ENCODE measurements around the gene GLB1L3.

Gene GLB1L3

DNA sequence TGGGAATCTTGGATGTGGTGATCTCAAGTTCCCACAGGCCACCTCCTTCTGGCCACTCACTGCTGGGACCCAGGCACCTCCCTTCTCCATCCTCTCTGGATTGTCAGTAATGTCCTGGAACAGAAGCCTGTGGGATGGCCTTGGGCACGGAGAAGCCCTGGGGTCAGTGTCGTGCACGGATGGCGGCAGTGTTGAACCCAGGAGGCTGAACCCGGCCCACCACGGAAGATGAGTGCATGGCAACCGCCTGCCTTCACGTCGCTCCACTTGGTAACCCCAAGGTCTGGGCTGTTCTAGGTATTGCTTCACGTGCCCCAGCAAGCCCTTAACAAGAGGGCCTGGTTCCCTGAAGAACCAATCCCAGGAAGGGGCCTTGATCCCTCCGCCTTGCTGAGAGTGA lies 30.1 kb upstream of the GLB1L3 start:
- TF ChIP-seq, protein P1, sequence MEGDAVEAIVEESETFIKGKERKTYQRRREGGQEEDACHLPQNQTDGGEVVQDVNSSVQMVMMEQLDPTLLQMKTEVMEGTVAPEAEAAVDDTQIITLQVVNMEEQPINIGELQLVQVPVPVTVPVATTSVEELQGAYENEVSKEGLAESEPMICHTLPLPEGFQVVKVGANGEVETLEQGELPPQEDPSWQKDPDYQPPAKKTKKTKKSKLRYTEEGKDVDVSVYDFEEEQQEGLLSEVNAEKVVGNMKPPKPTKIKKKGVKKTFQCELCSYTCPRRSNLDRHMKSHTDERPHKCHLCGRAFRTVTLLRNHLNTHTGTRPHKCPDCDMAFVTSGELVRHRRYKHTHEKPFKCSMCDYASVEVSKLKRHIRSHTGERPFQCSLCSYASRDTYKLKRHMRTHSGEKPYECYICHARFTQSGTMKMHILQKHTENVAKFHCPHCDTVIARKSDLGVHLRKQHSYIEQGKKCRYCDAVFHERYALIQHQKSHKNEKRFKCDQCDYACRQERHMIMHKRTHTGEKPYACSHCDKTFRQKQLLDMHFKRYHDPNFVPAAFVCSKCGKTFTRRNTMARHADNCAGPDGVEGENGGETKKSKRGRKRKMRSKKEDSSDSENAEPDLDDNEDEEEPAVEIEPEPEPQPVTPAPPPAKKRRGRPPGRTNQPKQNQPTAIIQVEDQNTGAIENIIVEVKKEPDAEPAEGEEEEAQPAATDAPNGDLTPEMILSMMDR (IDR thresholded peaks at IDR 0.05; ENCODE audit: insufficient read depth, low read length, poor library complexity, severe bottlenecking), result no peak
- no peak overlapping the region for H3K4me3 ChIP-seq (replicated peaks; ENCODE audit: low read depth, low read length)
- DNase-seq (ENCODE audit: extremely low read depth, insufficient read length), result no peak
- H3K36me3 ChIP-seq (ENCODE audit: control insufficient read depth, insufficient read depth, low read length), result peaks cover 22% of the 10 kb centered on the region
- H3K27me3 ChIP-seq (replicated peaks; ENCODE audit: control insufficient read depth, insufficient read depth, low read length), result no peaks in the 10 kb centered on the region

DNA sequence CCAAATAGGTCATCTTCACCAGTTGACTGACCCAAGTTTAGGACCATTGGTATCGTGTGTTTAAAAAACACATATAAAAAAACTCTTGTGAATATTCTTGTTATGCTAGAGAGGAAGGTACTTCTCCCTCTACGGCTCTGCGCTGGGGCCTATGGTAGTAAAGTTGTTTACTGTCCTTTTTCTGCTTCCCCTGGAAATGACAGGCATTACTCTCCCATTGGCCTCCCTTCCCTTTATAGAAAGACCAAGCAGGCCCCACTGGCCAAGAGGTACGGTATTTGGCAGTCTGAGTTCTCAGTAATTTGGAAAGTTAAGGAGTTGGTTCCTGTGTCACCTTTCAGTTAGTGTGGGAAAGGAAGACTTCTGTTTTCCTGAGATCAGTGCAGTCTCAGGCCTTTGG lies 29.5 kb upstream of the GLB1L3 start:
- TF ChIP-seq, protein P1 (IDR thresholded peaks at IDR 0.05; ENCODE audit: insufficient read depth, low read length, poor library complexity, severe bottlenecking), result no peak
- Histone ChIP-seq H3K27me3 (replicated peaks; ENCODE audit: control insufficient read depth, insufficient read depth, low read length) (no peaks in the 10 kb centered on the region), H3K36me3 (ENCODE audit: control insufficient read depth, insufficient read depth, low read length) (peaks cover 21% of the 10 kb centered on the region), H3K4me3 (replicated peaks; ENCODE audit: low read depth, low read length) (no peak overlapping the region)
- no peak for DNase-seq (ENCODE audit: extremely low read depth, insufficient read length)

DNA sequence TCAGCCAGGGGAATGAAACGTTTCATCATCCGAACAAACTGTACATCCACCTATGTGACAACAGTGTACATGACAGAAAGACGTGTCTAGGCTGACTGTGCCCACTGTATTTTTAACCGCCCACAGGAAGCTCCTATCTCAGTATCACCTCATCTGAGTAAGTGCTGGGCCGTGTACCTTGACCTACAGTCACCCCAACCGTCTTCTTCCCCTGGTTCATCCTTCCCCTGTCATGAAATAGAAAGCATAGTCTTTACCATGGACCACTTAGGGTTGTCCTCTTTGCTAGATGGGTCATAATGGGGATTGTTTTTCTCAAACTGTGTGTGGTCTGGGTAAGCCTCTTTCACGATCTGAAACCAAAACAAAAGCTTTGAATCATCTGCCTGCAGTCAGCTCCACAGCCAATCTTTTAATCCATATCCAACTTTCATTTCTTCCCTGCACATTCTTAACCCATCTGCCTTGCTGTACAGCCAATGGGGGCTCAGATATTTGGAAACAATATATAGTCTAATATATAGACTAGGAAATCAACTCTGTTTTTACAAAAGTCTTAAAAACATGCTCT lies 27.2 kb upstream of the GLB1L3 start:
- DNase-seq (ENCODE audit: extremely low read depth, insufficient read length), result no peak
- TF ChIP-seq, protein P1 (IDR thresholded peaks at IDR 0.05; ENCODE audit: insufficient read depth, low read length, poor library complexity, severe bottlenecking), result no peak
- no peak overlapping the region for H3K4me3 ChIP-seq (replicated peaks; ENCODE audit: low read depth, low read length)

DNA sequence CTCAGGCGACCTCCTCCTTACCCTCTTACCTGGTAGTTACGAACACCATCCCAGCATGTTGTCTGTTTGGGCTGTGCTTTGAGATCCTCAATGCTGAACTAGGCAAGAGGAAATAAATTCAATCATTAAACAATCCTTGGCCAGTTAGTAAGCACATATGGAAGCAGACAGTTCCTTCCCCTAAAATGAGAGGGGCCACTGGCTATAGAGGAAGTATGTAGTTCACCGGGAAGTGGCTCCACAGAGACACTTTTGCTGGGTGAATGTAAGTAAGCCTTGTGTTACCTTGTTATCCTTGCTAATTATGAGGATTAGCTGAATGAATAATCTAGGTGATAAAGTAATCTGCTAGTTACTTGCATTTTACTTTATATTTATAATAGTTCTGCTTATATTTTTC lies 25.9 kb upstream of the GLB1L3 start:
- TF ChIP-seq, protein P1 (IDR thresholded peaks at IDR 0.05; ENCODE audit: insufficient read depth, low read length, poor library complexity, severe bottlenecking), result no peak
- H3K36me3 ChIP-seq (ENCODE audit: control insufficient read depth, insufficient read depth, low read length), result peaks cover 16% of the 10 kb centered on the region
- H3K27me3 ChIP-seq (replicated peaks; ENCODE audit: control insufficient read depth, insufficient read depth, low read length), result no peaks in the 10 kb centered on the region
- no peak overlapping the region for H3K4me3 ChIP-seq (replicated peaks; ENCODE audit: low read depth, low read length)
- no peak for DNase-seq (ENCODE audit: extremely low read depth, insufficient read length)

More for the DNA sequence above, 27.2 kb upstream of the GLB1L3 start:
- H3K27me3 ChIP-seq (replicated peaks; ENCODE audit: control insufficient read depth, insufficient read depth, low read length), result no peaks in the 10 kb centered on the region
- H3K36me3 ChIP-seq (ENCODE audit: control insufficient read depth, insufficient read depth, low read length), result peaks cover 19% of the 10 kb centered on the region

DNA sequence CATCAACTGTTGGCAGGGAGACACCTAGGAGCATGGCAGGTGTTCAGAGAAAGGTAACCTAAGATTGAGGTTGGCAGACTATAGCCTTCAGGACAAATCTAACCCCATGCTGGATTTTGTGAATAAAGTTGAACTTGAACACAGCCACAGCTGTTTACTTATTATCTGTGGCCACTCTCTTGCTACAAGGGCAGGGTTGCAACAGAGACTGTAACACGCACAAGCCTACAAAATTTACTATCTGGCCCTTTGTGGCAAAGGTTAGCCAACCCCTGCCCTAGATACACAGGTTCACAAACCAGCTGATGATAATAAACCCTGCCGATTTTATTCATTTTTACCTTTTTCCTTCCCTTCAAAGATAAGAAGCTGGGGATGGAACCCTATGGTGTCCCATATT lies 25.5 kb upstream of the GLB1L3 start:
- Histone ChIP-seq H3K4me3 (replicated peaks; ENCODE audit: low read depth, low read length) (no peak overlapping the region), H3K27me3 (replicated peaks; ENCODE audit: control insufficient read depth, insufficient read depth, low read length) (no peaks in the 10 kb centered on the region), H3K36me3 (ENCODE audit: control insufficient read depth, insufficient read depth, low read length) (peaks cover 14% of the 10 kb centered on the region)
- no peak for DNase-seq (ENCODE audit: extremely low read depth, insufficient read length)
- TF ChIP-seq, protein P1 (IDR thresholded peaks at IDR 0.05; ENCODE audit: insufficient read depth, low read length, poor library complexity, severe bottlenecking), result no peak

All from GM06990 (cell line).